ENCODE results near the gene ANKRD11.

The ANKRD11 gene

GRCh38 chr16:89482150-89482816 lies 8.1 kb downstream of the ANKRD11 start:
- no peak for DNase-seq
- no peak for TF ChIP-seq CTCF (IDR thresholded peaks at IDR 0.05; ENCODE audit: low read depth, low read length)
- H3K4me3 ChIP-seq (ENCODE audit: low read depth, low read length) = no peak overlapping the region
- no peaks in the 10 kb centered on the region for H3K36me3 ChIP-seq
- peak overlapping the region; percentile 28; the same call in 1 of the 2 replicates for H3K27ac ChIP-seq
- H3K9me3 ChIP-seq (ENCODE audit: severe bottlenecking) = no peaks in the 10 kb centered on the region
- H3K27me3 ChIP-seq (ENCODE audit: insufficient read depth, low read depth, severe bottlenecking) = no peaks in the 10 kb centered on the region

DNA sequence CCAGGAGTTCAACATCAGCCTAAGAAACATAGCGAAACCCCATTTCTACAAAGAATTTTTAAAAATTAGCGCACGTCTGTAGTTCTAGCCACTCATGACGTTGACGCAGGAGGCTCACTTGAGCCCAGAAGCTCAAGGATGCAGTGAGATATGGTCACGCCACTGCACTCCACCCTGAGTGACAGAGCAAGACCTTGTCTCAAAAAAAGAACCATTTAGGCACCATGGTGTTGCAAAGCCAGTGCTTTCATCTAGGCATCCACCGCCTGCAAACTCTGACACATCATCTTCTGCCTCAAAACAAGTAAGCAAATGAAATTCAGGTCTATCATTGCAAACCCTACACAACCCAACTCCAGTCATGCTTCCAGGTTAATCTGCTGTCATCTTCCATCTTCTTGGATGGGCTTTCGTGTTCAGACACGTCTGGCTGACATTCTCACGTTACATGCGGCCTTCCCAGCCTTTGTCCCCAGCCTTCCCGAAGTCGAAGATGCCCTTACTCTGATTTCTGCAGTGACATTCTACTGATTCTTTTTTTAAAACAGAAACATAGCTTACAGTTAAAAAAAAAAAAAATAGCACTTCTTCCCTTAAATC lies 8.9 kb downstream of the ANKRD11 start:
- Histone ChIP-seq H3K27ac (no peak overlapping the region), H3K36me3 (no peaks in the 10 kb centered on the region), H3K4me3 (ENCODE audit: low read depth, low read length) (no peak overlapping the region), H3K9me3 (ENCODE audit: severe bottlenecking) (no peaks in the 10 kb centered on the region), H3K27me3 (ENCODE audit: insufficient read depth, low read depth, severe bottlenecking) (no peaks in the 10 kb centered on the region)
- no peak for DNase-seq
- TF ChIP-seq CTCF (IDR thresholded peaks at IDR 0.05; ENCODE audit: low read depth, low read length) = no peak

GRCh38 chr16:89478576-89479221 lies 11.7 kb downstream of the ANKRD11 start:
- no peak for DNase-seq
- Histone ChIP-seq H3K4me3 (ENCODE audit: low read depth, low read length) (no peak overlapping the region), H3K27me3 (ENCODE audit: insufficient read depth, low read depth, severe bottlenecking) (no peaks in the 10 kb centered on the region), H3K9me3 (ENCODE audit: severe bottlenecking) (no peaks in the 10 kb centered on the region), H3K36me3 (no peaks in the 10 kb centered on the region), H3K27ac (no peak overlapping the region)
- no peak for TF ChIP-seq CTCF (IDR thresholded peaks at IDR 0.05; ENCODE audit: low read depth, low read length)

DNA sequence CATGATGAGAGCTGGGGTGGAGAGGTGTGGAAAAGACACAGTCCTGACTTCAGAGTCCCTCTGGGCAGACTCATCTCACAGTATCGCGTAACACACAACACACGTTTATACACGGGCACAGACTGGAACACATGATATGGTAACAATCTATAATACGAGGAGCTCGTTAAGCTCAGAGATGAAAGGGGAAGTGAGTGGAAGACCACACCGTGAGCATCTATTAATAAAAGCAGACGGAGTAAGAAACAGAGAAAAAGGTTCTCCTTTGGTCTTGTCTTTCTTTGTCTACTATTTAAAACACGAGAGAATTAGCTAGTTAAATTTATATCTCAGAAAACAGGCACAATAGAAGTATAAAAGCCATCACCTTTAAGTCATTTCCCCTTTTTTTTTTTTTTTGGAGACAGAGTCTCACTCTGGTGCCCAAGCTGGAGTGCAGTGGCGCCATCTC lies 13.5 kb downstream of the ANKRD11 start:
- no peaks in the 10 kb centered on the region for H3K9me3 ChIP-seq (ENCODE audit: severe bottlenecking)
- no peak for DNase-seq
- TF ChIP-seq CTCF (IDR thresholded peaks at IDR 0.05; ENCODE audit: low read depth, low read length) = no peak
- H3K36me3 ChIP-seq = no peaks in the 10 kb centered on the region
- H3K27ac ChIP-seq = no peak overlapping the region
- no peak overlapping the region for H3K4me3 ChIP-seq (ENCODE audit: low read depth, low read length)
- no peaks in the 10 kb centered on the region for H3K27me3 ChIP-seq (ENCODE audit: insufficient read depth, low read depth, severe bottlenecking)

- Histone ChIP-seq H3K9me3 (ENCODE audit: severe bottlenecking) (no peaks in the 10 kb centered on the region), H3K36me3 (no peaks in the 10 kb centered on the region), H3K27me3 (ENCODE audit: insufficient read depth, low read depth, severe bottlenecking) (no peaks in the 10 kb centered on the region), H3K4me3 (ENCODE audit: low read depth, low read length) (no peak overlapping the region), H3K27ac (no peak overlapping the region)
- no peak for DNase-seq
- TF ChIP-seq CTCF (IDR thresholded peaks at IDR 0.05; ENCODE audit: low read depth, low read length) = no peak
These were observed 14.0 kb downstream of the ANKRD11 start for GRCh38 chr16:89476379-89476778.
